ENCODE results near the gene PLAGL2. TPM values are rescaled to one million over a fixed set of nuclear protein-coding genes. Genes with fewer than 3 reads are reported as not detected.

PLAGL2 gene
- total and polyA plus RNA-seq, 2 of the 8 experiments (the other 6 are each of a cell fraction or from before 2014, with no cell fraction given): 20.6 to 25.4 TPM

DNA sequence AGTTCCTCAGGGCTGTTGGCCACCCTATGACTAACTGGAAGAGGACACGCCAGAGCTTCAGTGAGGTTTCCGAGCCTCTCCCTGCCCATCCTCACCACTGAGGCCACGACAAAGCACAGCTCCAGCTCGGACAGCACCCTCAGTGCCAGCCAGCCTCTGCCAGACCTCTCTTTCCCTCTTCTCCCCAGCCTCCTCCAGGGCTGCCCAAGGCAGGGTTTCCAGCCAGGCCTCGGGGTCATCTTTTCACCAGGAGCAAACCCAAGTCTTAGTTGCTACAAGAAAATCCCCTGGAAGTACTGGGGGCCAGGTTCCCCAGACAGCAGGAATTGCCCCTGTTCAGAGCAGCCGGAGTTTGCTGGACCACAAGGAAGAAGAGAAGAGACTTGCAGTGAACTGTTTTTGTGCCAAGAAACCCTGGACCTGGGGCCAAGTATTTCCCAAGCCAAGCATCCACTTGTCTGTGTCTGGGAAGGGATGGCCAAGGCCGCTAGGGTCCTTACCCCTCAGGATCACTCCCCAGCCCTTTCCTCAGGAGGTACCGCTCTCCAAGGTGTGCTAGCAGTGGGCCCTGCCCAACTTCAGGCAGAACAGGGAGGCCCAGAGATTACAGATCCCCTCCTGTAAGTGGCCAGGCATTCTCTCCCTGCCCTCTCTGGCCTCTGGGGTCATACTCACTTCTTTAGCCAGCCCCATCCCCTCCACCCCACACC is 41.6 kb downstream of the PLAGL2 start:
- Histone ChIP-seq H2BK5ac (ENCODE audit: low read depth, low read length) (no peak overlapping the region), H2BK12ac (ENCODE audit: low read depth, low read length) (no peak overlapping the region), H2BK20ac (ENCODE audit: low read length) (no peak overlapping the region), H4K5ac (ENCODE audit: insufficient read length, low read depth, low read length) (no peak overlapping the region), H3K23me2 (ENCODE audit: low read depth, low read length) (no peaks in the 10 kb centered on the region), H2BK120ac (replicated peaks; ENCODE audit: low read depth, low read length) (no peak overlapping the region), H4K8ac (ENCODE audit: extremely low read depth, insufficient read depth, low read length) (no peak overlapping the region), H3K4me3 (ENCODE audit: extremely low read depth in 1 of 4, insufficient read depth in 2 of 4, low read depth in 3 of 4, low read length in 4 of 4) (no peak overlapping the region), H3K4me2 (ENCODE audit: insufficient read depth in 1 of 2, low read depth in 2 of 2, low read length in 2 of 2) (no peak overlapping the region), H4K20me1 (replicated peaks in 1 of 2; ENCODE audit: control insufficient read depth in 1 of 2, insufficient read depth in 2 of 2, low read length in 2 of 2) (peaks cover 0 to 4% of the 10 kb centered on the region in 2 experiments), H3K36me3 (ENCODE audit: control insufficient read depth in 2 of 4, insufficient read depth in 4 of 4, low read length in 3 of 4) (peaks cover 17 to 32% (median 29%) of the 10 kb centered on the region in 4 experiments), H3K27ac (ENCODE audit: low read depth, low read length) (no peak overlapping the region), H3K4me1 (replicated peaks in 1 of 4; ENCODE audit: control insufficient read depth in 3 of 4, insufficient read depth in 4 of 4, low read length in 3 of 4) (peaks cover 0 to 7% (median 3%) of the 10 kb centered on the region in 4 experiments; a peak in 3 of 7 replicates), H2BK15ac (ENCODE audit: low read length) (no peak overlapping the region), H3K18ac (ENCODE audit: extremely low read depth, low read length) (no peak overlapping the region), H3K23ac (ENCODE audit: insufficient read length) (no peak overlapping the region), H3K79me1 (ENCODE audit: low read depth, low read length) (no peaks in the 10 kb centered on the region), H3K4ac (replicated peaks; ENCODE audit: insufficient read length, low read depth, low read length) (no peak overlapping the region), H3K27me3 (replicated peaks in 1 of 4; ENCODE audit: control insufficient read depth in 3 of 4, extremely low read depth in 1 of 4, insufficient read depth in 3 of 4, low read length in 3 of 4) (no peaks in the 10 kb centered on the region), H3K9ac (replicated peaks in 1 of 4; ENCODE audit: extremely low read depth in 1 of 4, low read depth in 3 of 4, low read length in 3 of 4) (no peak overlapping the region), H3K79me2 (ENCODE audit: control insufficient read depth in 1 of 2, insufficient read depth in 2 of 2, low read length in 2 of 2) (no peaks in the 10 kb centered on the region), H2AK5ac (ENCODE audit: low read depth, low read length) (no peak overlapping the region), H3K56ac (replicated peaks; ENCODE audit: insufficient read length, low read depth, low read length) (no peak overlapping the region), H3K9me3 (ENCODE audit: insufficient read depth in 2 of 2, low read depth in 1 of 2, low read length in 1 of 2) (no peaks in the 10 kb centered on the region), H2AFZ (ENCODE audit: low read length) (no peak overlapping the region), H3K14ac (ENCODE audit: insufficient read length) (no peak overlapping the region), H4K91ac (replicated peaks; ENCODE audit: insufficient read length, low read length) (no peak overlapping the region)
- CTCF ChIA-PET (ENCODE audit: partially characterized antibody): interaction anchor here (0.6 kb wide), 1 partner anchor 292 kb away, joined by 3 read pairs; no protein-coding TSS in a partner anchor
- WGBS, 2 experiments (ENCODE audit: extremely low coverage in 1 of 2, insufficient coverage in 1 of 2, insufficient read length in 1 of 2, insufficient replicate concordance in 2 of 2, low coverage in 1 of 2, low lambda C conversion rate in 2 of 2, missing lambda C conversion rate in 1 of 2): 95% methylated on average over 8 of the region's 8 CpGs; no CpG with 5 or more reads in 1 of the 2 experiments
- FAIRE-seq (no peak), DNase-seq (ENCODE audit: low read depth in 1 of 2, low spot score in 2 of 2) (no peak)
- POLR2A ChIA-PET (ENCODE audit: partially characterized antibody): no interaction called here
- no peak for TF ChIP-seq CBX8 (IDR thresholded peaks at IDR 0.05; ENCODE audit: borderline replicate concordance, low read depth, low read length)
- no peak for TF ChIP-seq SUZ12 (IDR thresholded peaks at IDR 0.05; ENCODE audit: low read length)
- no peak for TF ChIP-seq PHF8 (conservative IDR thresholded peaks at IDR 0.05; ENCODE audit: low read depth, low read length)
- no peak for TF ChIP-seq SIRT6 (IDR thresholded peaks at IDR 0.05; ENCODE audit: low read length)
- no peak for TF ChIP-seq GABPA (IDR thresholded peaks at IDR 0.05; ENCODE audit: borderline replicate concordance, insufficient read depth, low read length)
- TF ChIP-seq, protein P1, sequence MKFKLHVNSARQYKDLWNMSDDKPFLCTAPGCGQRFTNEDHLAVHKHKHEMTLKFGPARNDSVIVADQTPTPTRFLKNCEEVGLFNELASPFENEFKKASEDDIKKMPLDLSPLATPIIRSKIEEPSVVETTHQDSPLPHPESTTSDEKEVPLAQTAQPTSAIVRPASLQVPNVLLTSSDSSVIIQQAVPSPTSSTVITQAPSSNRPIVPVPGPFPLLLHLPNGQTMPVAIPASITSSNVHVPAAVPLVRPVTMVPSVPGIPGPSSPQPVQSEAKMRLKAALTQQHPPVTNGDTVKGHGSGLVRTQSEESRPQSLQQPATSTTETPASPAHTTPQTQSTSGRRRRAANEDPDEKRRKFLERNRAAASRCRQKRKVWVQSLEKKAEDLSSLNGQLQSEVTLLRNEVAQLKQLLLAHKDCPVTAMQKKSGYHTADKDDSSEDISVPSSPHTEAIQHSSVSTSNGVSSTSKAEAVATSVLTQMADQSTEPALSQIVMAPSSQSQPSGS (IDR thresholded peaks at IDR 0.05; ENCODE audit: low read length): no peak
- no peak for TF ChIP-seq POLR2A (IDR thresholded peaks at IDR 0.05; ENCODE audit: control extremely low read depth in 1 of 2, low read depth in 2 of 2, low read length in 2 of 2)
- no peak for TF ChIP-seq KDM5A (IDR thresholded peaks at IDR 0.05; ENCODE audit: low read length)
- TF ChIP-seq, protein P2, sequence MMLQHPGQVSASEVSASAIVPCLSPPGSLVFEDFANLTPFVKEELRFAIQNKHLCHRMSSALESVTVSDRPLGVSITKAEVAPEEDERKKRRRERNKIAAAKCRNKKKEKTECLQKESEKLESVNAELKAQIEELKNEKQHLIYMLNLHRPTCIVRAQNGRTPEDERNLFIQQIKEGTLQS (IDR thresholded peaks at IDR 0.05; ENCODE audit: insufficient read depth, low read depth, low read length): no peak

Measured in H1 (cell line).